K562 (cell line): Measurements from ENCODE around the gene NACA2. TPM values are rescaled to one million over a fixed set of nuclear protein-coding genes. Genes with fewer than 3 reads are reported as not detected.

ENCODE experiments used
- ATAC-seq: fragments of 200-7000 bp; cut with Tn5 transposase; 3 replicates; pipeline ENCODE4 v1.9.1; 2020; ENCODE audit warnings: moderate library complexity
- BruUV-seq: library from RNA; stranded (reverse); fragments of 400-500 nt; replicated peaks from 2 replicates; lab custom pipeline; 2021; lab: Mats Ljungman, UMichigan
- CTCF ChIA-PET: fragments of 300-600 bp; formaldehyde crosslinking; extraction: SDS; loops from one replicate; lab custom pipeline; 2021; ENCODE audit warnings: low intra/inter-chr PET ratio; lab: Yijun Ruan, JAX
- POLR2A ChIA-PET: fragments of 300-600, 350-650 bp; sonication (Branson Sonifier 250); formaldehyde crosslinking; extraction: SDS; loops from one replicate; lab custom pipeline; 2021; ENCODE audit warnings: antibody characterized with exemption, inconsistent platforms; lab: Yijun Ruan, JAX
- DNase-seq, 4 experiments: peaks; one replicate each; pipeline versions ENCODE4 v3.0.0 to v3.0.0-alpha.2; 2011 to 2018; ENCODE audit warnings: low spot score in 3 of 4, mixed read lengths in 3 of 4; ENCODE audit errors: extremely low read depth in 1 of 4
- FAIRE-seq: peaks from 2 replicates; lab custom pipeline; 2011; peaks lifted over from hg19 to GRCh38; lab: Jason Lieb, UNC
- H2AFZ ChIP-seq: 2 replicates; pipeline ENCODE4 v1.6.0; 2011; ENCODE audit warnings: low read depth, low read length, control low read depth, inconsistent platforms
- H3K27ac ChIP-seq: fragments of 200-600 bp; 3 replicates; pipeline ENCODE4 v1.8.0; 2011; ENCODE audit warnings: low read depth, mild to moderate bottlenecking, control low read depth, inconsistent platforms, low read length, moderate library complexity, mixed read lengths; ENCODE audit errors: extremely low read depth
- H3K27me3 ChIP-seq, 2 experiments: fragments of 300-600 bp in 1 of 2; 2 replicates in 1 of 2; 3 replicates in 1 of 2; pipeline versions ENCODE4 v1.6.0 to v1.8.0; 2011; ENCODE audit warnings: inconsistent platforms in 2 of 2, low read length in 2 of 2, mild to moderate bottlenecking in 1 of 2, mixed read lengths in 1 of 2, moderate library complexity in 1 of 2; ENCODE audit not compliant: control insufficient read depth in 2 of 2, insufficient read depth in 2 of 2
- H3K36me3 ChIP-seq: fragments of 300-600 bp; 3 replicates; pipeline ENCODE4 v1.8.0; 2011; ENCODE audit warnings: mild to moderate bottlenecking, low read length, inconsistent platforms; ENCODE audit not compliant: control insufficient read depth, insufficient read depth
- H3K4me1 ChIP-seq, 2 experiments: fragments of 200-600 bp in 1 of 2; replicated peaks in 1 of 2; 2 replicates in 1 of 2; 3 replicates in 1 of 2; pipeline versions ENCODE4 v1.5.1 to v1.8.0; 2011; ENCODE audit warnings: inconsistent platforms in 2 of 2, low read length in 2 of 2, mild to moderate bottlenecking in 1 of 2, mixed read lengths in 1 of 2, moderate library complexity in 1 of 2; ENCODE audit not compliant: control insufficient read depth in 2 of 2, insufficient read depth in 2 of 2
- H3K4me2 ChIP-seq: 2 replicates; pipeline ENCODE4 v1.6.1; 2011; ENCODE audit warnings: low read length, control low read depth, inconsistent platforms, mixed read lengths; ENCODE audit not compliant: insufficient read depth
- H3K4me3 ChIP-seq: fragments of 200-600 bp; sonication (generic), shearing (Covaris generic); 2 replicates; pipeline ENCODE4 v1.5.1; 2016; ENCODE audit warnings: control low read depth, inconsistent platforms
- H3K79me2 ChIP-seq: fragments of 200-600 bp; 3 replicates; pipeline ENCODE4 v1.8.0; 2011; ENCODE audit warnings: low read length, inconsistent platforms; ENCODE audit not compliant: control insufficient read depth, insufficient read depth
- H3K9ac ChIP-seq, 2 experiments: 2 replicates each; pipeline versions ENCODE4 v1.6.0 to v1.6.1; 2011; ENCODE audit warnings: low read depth in 2 of 2, low read length in 2 of 2, control low read depth in 1 of 2, inconsistent platforms in 1 of 2, mild to moderate bottlenecking in 1 of 2, mixed read lengths in 1 of 2; ENCODE audit not compliant: insufficient read depth in 1 of 2
- H3K9me1 ChIP-seq: one replicate; pipeline ENCODE4 v1.6.0; 2011; ENCODE audit warnings: inconsistent platforms, mild to moderate bottlenecking, low read length, moderate library complexity; ENCODE audit not compliant: control insufficient read depth, insufficient read depth
- H3K9me3 ChIP-seq: replicated peaks from 2 replicates; pipeline ENCODE4 v1.5.1; 2011; ENCODE audit warnings: low read depth, low read length, inconsistent platforms; ENCODE audit not compliant: control insufficient read depth, insufficient read depth
- H4K20me1 ChIP-seq: replicated peaks from 2 replicates; pipeline ENCODE4 v1.6.1; 2011; ENCODE audit warnings: low read length, inconsistent platforms, mixed read lengths; ENCODE audit not compliant: control insufficient read depth, insufficient read depth
- C11orf30 ChIP-seq: fragments of 450-650 bp; IDR thresholded peaks from 2 replicates; pipeline ENCODE4 v1.6.1; 2016; ENCODE audit warnings: low read depth, mild to moderate bottlenecking
- HMG20A ChIP-seq: fragments of 450-650 bp; formaldehyde crosslinking; conservative IDR thresholded peaks from 2 replicates; pipeline ENCODE4 v1.4.0; 2020; ENCODE audit warnings: mild to moderate bottlenecking, mixed read lengths
- MAFK ChIP-seq: IDR thresholded peaks from 2 replicates; pipeline ENCODE4 v1.6.1; 2011; ENCODE audit warnings: low read length, improper control_type of control experiment
- NFIC ChIP-seq: fragments of 450-650 bp; IDR thresholded peaks from 2 replicates; pipeline ENCODE4 v1.6.1; 2017; ENCODE audit warnings: mild to moderate bottlenecking, inconsistent platforms
- ZBTB40 ChIP-seq, 2 experiments: fragments of 450-650 bp in 1 of 2; sonication (generic) in 1 of 2; formaldehyde crosslinking in 1 of 2; IDR thresholded peaks; 2 replicates each; pipeline versions ENCODE4 v1.7.1 to v1.9.0; 2016 to 2022; ENCODE audit warnings: inconsistent platforms in 1 of 2, mild to moderate bottlenecking in 1 of 2, missing genetic modification reagents in 1 of 2
- ZNF239 ChIP-seq: fragments of 250-450 bp; sonication (Bioruptor Pico); IDR thresholded peaks from 2 replicates; pipeline ENCODE4 v1.4.0; 2020; ENCODE audit warnings: mild to moderate bottlenecking
- ZNF316 ChIP-seq: fragments of 450-650 bp; IDR thresholded peaks from 2 replicates; pipeline ENCODE4 v1.6.1; 2016
- WGBS: fragments of 100-300 bp; shearing (Covaris generic); methylation state at CpG from one replicate; pipeline ENCODE4 v1.1.6; 2016; ENCODE audit warnings: low coverage, mixed read lengths; ENCODE audit not compliant: insufficient coverage; ENCODE audit errors: missing lambda C conversion rate; 5-methylcytosine and 5-hydroxymethylcytosine counted together
- in situ Hi-C: fragments of 300-500 bp; cut with MboI; formaldehyde crosslinking; loops from 4 replicates; pipeline ENCODE4 v1.15.0; 2018; ENCODE audit warnings: inconsistent platforms, mixed read lengths
- intact Hi-C: fragments of 100-400 bp; cut with micrococcal nuclease; formaldehyde crosslinking; loops from 2 replicates; pipeline ENCODE4 v1.14.2; 2022
- polyA plus RNA-seq, 8 experiments: library from polyadenylated mRNA; depleted of rRNA in 4 of 8; stranded (reverse) in 5 of 8; unstranded in 3 of 8; fragments of >200 nt; fragmentation: Nextera tagmentation in 2 of 8; fragmentation: Illumina TruSeq in 1 of 8; extraction: Ambion mirVana in 2 of 8; extraction: Trizol in 1 of 8; gene quantifications; 2 replicates each; pipeline versions ENCODE4 v1.2.1 to v1.2.3, GENCODE V29; 2011 to 2014; ENCODE audit warnings: inconsistent platforms in 1 of 8, missing spikeins in 1 of 8
- total RNA-seq, 7 experiments: library from RNA; depleted of rRNA in 6 of 7; stranded (reverse); fragments of >200 nt in 6 of 7; fragmentation: Illumina TruSeq in 2 of 7; extraction: Trizol in 2 of 7; gene quantifications; 2 replicates each; pipeline versions ENCODE4 v1.2.1 to v1.2.3, GENCODE V29; 2011 to 2021; ENCODE audit warnings: low replicate concordance in 1 of 7
- TF ChIP-seq, protein P1 (sequence below), 3 experiments: fragments of 200-800 bp in 1 of 3; fragments of 250-450 bp in 1 of 3; fragments of 450-650 bp in 1 of 3; sonication (Bioruptor Pico) in 1 of 3; sonication (Bioruptor generic) in 1 of 3; formaldehyde crosslinking in 1 of 3; IDR thresholded peaks; 2 replicates each; pipeline versions ENCODE4 v1.6.1 to v1.8.0; 2016 to 2022; ENCODE audit warnings: mild to moderate bottlenecking in 2 of 3, missing genetic modification characterization in 2 of 3, missing compliant biosample characterization in 1 of 3, moderate library complexity in 1 of 3

NACA2 gene
- total and polyA plus RNA-seq, 9 of the 15 experiments (the other 6 are each of a cell fraction or from before 2014, with no cell fraction given): 0.13 to 0.29 (median 0.23) TPM; not detected in 4

DNA sequence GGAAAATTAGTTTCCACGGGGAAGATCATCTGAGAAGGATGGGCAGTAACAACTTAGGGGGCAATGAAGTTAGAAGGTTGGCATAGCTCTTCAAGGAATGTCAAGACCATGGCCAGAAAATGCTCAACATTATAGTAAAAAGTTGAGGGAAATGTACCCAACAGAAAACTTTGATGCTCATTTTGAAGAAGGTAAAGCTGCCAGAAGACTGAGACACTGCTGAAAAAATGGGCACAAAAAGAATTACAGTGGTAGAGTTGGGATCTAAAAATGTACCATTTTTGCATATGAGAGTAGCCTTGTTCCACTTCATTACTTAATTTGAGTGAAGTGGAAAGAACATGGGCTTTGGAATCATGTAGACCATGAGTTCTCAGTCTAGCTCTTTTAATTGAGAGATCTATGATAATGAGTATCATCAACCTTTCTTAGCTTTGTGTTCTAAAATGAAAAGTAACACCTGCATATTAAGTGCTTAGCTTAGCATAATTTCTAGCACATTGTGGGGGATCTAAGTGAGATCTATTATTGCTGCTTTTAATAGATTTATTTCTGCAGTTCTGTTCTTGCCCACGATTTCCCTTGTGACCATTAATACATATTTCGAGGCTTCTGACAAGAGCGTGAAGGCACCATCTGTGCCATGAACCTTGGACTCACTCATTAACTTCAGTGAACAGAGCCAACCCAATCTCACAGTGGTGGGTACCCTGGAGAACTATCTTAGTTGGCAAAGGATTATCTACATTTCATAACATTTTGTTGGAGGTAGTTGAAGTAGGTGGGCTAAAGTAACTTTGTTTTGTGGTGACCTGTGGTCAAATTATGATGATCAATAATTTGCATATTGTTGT lies 3.0 kb downstream of the NACA2 start:
- 0% methylated on average over 4 of the region's 4 CpGs for WGBS
- H3K79me2 ChIP-seq: no peaks in the 10 kb centered on the region
- H3K27ac ChIP-seq: no peak overlapping the region
- CTCF ChIA-PET: no interaction called here
- intact Hi-C loops (no loop called here), in situ Hi-C loops (no loop called here)
- no peaks in the 10 kb centered on the region for H3K36me3 ChIP-seq
- H3K9me1 ChIP-seq: no peaks in the 10 kb centered on the region
- peaks cover 10 to 14% of the 10 kb centered on the region in 2 experiments; a peak in 4 of 5 replicates for H3K27me3 ChIP-seq
- H3K4me1 ChIP-seq: no peaks in the 10 kb centered on the region; a peak in 1 of 5 replicates
- no peak overlapping the region for H3K9ac ChIP-seq
- H3K4me3 ChIP-seq: no peak overlapping the region
- H2AFZ ChIP-seq: no peak overlapping the region
- no peak overlapping the region for H3K4me2 ChIP-seq
- no peaks in the 10 kb centered on the region for H3K9me3 ChIP-seq
- no peaks in the 10 kb centered on the region for H4K20me1 ChIP-seq
- ATAC-seq: no peak
- no TSS peak for BruUV-seq
- POLR2A ChIA-PET: interaction anchor here (0.8 kb wide), 1 partner anchor 13 kb away, joined by 3 read pairs; no protein-coding TSS in a partner anchor
- no peak for DNase-seq
- FAIRE-seq: no peak
- TF ChIP-seq ZNF316: peak; percentile 42
- TF ChIP-seq, protein P1, sequence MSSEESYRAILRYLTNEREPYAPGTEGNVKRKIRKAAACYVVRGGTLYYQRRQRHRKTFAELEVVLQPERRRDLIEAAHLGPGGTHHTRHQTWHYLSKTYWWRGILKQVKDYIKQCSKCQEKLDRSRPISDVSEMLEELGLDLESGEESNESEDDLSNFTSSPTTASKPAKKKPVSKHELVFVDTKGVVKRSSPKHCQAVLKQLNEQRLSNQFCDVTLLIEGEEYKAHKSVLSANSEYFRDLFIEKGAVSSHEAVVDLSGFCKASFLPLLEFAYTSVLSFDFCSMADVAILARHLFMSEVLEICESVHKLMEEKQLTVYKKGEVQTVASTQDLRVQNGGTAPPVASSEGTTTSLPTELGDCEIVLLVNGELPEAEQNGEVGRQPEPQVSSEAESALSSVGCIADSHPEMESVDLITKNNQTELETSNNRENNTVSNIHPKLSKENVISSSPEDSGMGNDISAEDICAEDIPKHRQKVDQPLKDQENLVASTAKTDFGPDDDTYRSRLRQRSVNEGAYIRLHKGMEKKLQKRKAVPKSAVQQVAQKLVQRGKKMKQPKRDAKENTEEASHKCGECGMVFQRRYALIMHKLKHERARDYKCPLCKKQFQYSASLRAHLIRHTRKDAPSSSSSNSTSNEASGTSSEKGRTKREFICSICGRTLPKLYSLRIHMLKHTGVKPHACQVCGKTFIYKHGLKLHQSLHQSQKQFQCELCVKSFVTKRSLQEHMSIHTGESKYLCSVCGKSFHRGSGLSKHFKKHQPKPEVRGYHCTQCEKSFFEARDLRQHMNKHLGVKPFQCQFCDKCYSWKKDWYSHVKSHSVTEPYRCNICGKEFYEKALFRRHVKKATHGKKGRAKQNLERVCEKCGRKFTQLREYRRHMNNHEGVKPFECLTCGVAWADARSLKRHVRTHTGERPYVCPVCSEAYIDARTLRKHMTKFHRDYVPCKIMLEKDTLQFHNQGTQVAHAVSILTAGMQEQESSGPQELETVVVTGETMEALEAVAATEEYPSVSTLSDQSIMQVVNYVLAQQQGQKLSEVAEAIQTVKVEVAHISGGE (CRISPR knock-in tag; IDR thresholded peaks at IDR 0.05): peak in 1 of 3 experiments; percentile 75; a peak in 2 of 6 replicates
- no peak for TF ChIP-seq NFIC
- no peak for TF ChIP-seq ZNF239 (CRISPR knock-in tag)
- 0 out of 2 replicates have a peak, but pooled peaks have one; percentile 5 for TF ChIP-seq C11orf30
- no peak for TF ChIP-seq HMG20A (CRISPR knock-in tag)
- peak; percentile 30; the same call in 1 of the 2 replicates for TF ChIP-seq MAFK
- no peak for TF ChIP-seq ZBTB40 (IDR thresholded peaks at IDR 0.05)
- no peak for TF ChIP-seq ZBTB40 (CRISPR knock-in tag; IDR thresholded peaks at IDR 0.05)
